Nephron (organoid): ENCODE measurements around the gene RELN.

ENCODE experiments used
- H3K27ac Mint-ChIP-seq, 3 experiments: 2 replicates each; pipeline ENCODE4 v1.8.0; 2020; ENCODE audit warnings: mixed read lengths in 3 of 3, mild to moderate bottlenecking in 2 of 3, moderate library complexity in 1 of 3
- H3K27me3 Mint-ChIP-seq: 2 replicates; pipeline ENCODE4 v1.8.0; 2021; ENCODE audit warnings: low read depth, mild to moderate bottlenecking, moderate library complexity, mixed read lengths
- H3K36me3 Mint-ChIP-seq: 2 replicates; pipeline ENCODE4 v1.8.0; 2020; ENCODE audit warnings: low read depth, mixed read lengths
- H3K4me1 Mint-ChIP-seq: 2 replicates; pipeline ENCODE4 v1.8.0; 2020; ENCODE audit warnings: mixed read lengths
- H3K4me3 Mint-ChIP-seq, 3 experiments: 2 replicates each; pipeline ENCODE4 v1.8.0; 2020; ENCODE audit warnings: mild to moderate bottlenecking in 3 of 3, mixed read lengths in 3 of 3, moderate library complexity in 2 of 3
- H3K9me3 Mint-ChIP-seq: 2 replicates; pipeline ENCODE4 v1.8.0; 2020; ENCODE audit warnings: mixed read lengths
- TF ChIP-seq, protein P1 (sequence below), 3 experiments: fragments of 200-600 bp; sonication (generic); IDR thresholded peaks; one replicate each; pipeline ENCODE4 v1.5.0; 2021; ENCODE audit warnings: antibody characterized with exemption in 3 of 3; ENCODE audit not compliant: unreplicated experiment in 3 of 3

Gene RELN

GRCh38 chr7:103951311-103951710 is 38.1 kb downstream of the RELN start:
- H3K27me3 Mint-ChIP-seq: no peaks in the 10 kb centered on the region
- no peaks in the 10 kb centered on the region for H3K36me3 Mint-ChIP-seq
- peaks cover 2% of the 10 kb centered on the region for H3K9me3 Mint-ChIP-seq
- H3K4me1 Mint-ChIP-seq: no peaks in the 10 kb centered on the region
- H3K27ac Mint-ChIP-seq: peak overlapping the region in 1 of 3 experiments; percentile 34
- TF ChIP-seq, protein P1, sequence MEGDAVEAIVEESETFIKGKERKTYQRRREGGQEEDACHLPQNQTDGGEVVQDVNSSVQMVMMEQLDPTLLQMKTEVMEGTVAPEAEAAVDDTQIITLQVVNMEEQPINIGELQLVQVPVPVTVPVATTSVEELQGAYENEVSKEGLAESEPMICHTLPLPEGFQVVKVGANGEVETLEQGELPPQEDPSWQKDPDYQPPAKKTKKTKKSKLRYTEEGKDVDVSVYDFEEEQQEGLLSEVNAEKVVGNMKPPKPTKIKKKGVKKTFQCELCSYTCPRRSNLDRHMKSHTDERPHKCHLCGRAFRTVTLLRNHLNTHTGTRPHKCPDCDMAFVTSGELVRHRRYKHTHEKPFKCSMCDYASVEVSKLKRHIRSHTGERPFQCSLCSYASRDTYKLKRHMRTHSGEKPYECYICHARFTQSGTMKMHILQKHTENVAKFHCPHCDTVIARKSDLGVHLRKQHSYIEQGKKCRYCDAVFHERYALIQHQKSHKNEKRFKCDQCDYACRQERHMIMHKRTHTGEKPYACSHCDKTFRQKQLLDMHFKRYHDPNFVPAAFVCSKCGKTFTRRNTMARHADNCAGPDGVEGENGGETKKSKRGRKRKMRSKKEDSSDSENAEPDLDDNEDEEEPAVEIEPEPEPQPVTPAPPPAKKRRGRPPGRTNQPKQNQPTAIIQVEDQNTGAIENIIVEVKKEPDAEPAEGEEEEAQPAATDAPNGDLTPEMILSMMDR (IDR thresholded peaks at IDR 0.05; ENCODE audit: unreplicated experiment in 3 of 3): no peak
- no peak overlapping the region for H3K4me3 Mint-ChIP-seq

- no peaks in the 10 kb centered on the region for H3K36me3 Mint-ChIP-seq
- H3K27me3 Mint-ChIP-seq: no peaks in the 10 kb centered on the region
- no peak overlapping the region for H3K4me3 Mint-ChIP-seq
- peaks cover 2% of the 10 kb centered on the region for H3K9me3 Mint-ChIP-seq
- H3K27ac Mint-ChIP-seq: no peak overlapping the region
- TF ChIP-seq, protein P1 (IDR thresholded peaks at IDR 0.05; ENCODE audit: unreplicated experiment in 3 of 3): no peak
- H3K4me1 Mint-ChIP-seq: no peaks in the 10 kb centered on the region
These were observed 40.1 kb downstream of the RELN start for GRCh38 chr7:103949374-103949773.

DNA sequence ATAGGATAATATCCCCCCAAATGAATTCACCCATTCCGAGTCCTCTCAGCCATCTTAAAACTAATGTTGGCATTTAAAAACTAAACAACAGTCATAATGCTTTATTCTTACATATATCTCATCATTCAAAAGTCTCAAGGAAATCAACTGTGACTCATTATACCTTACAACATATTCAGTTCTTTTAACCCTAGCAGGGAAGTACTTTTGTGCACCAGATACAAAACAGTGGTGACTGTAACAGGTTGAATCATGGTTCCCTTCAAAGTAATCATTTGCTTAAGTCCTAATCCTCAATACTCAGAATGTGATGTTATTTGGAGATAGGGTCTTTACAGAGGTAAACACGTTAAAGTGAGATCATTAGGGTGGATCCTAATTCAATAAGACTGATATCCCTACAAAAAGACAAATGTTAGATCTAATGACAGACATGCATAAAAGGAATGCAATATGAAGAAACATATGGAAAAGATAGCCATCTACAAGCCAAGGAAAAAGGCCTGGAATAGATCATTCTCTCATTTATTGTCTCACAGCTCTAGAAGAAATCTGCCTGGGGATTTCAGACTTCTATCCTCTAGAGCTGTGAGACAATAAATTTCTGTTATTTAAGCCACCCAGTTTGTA is 42.3 kb downstream of the RELN start:
- Mint-ChIP-seq H3K4me3 (no peak overlapping the region), H3K36me3 (no peaks in the 10 kb centered on the region), H3K4me1 (no peaks in the 10 kb centered on the region), H3K27me3 (no peaks in the 10 kb centered on the region), H3K9me3 (peaks cover 2% of the 10 kb centered on the region), H3K27ac (no peak overlapping the region)
- TF ChIP-seq, protein P1 (IDR thresholded peaks at IDR 0.05; ENCODE audit: unreplicated experiment in 3 of 3): no peak

- H3K27ac Mint-ChIP-seq: no peak overlapping the region
- no peaks in the 10 kb centered on the region for H3K36me3 Mint-ChIP-seq
- H3K4me1 Mint-ChIP-seq: no peaks in the 10 kb centered on the region
- no peak overlapping the region for H3K4me3 Mint-ChIP-seq
- no peaks in the 10 kb centered on the region for H3K9me3 Mint-ChIP-seq
- H3K27me3 Mint-ChIP-seq: no peaks in the 10 kb centered on the region
- TF ChIP-seq, protein P1 (IDR thresholded peaks at IDR 0.05; ENCODE audit: unreplicated experiment in 3 of 3): no peak
These were observed 45.1 kb downstream of the RELN start for GRCh38 chr7:103944230-103944900.

- Mint-ChIP-seq H3K27ac (no peak overlapping the region), H3K36me3 (no peaks in the 10 kb centered on the region), H3K27me3 (no peaks in the 10 kb centered on the region), H3K4me3 (no peak overlapping the region), H3K9me3 (no peaks in the 10 kb centered on the region), H3K4me1 (no peaks in the 10 kb centered on the region)
- TF ChIP-seq, protein P1 (IDR thresholded peaks at IDR 0.05; ENCODE audit: unreplicated experiment in 3 of 3): no peak
These were observed 47.5 kb downstream of the RELN start for GRCh38 chr7:103941976-103942375.
